ENCODE results near the gene FLNC. TPM values are rescaled to one million over a fixed set of nuclear protein-coding genes. Genes with fewer than 3 reads are reported as not detected.

FLNC gene
- not detected in 2 replicates for total RNA-seq

- intact Hi-C loops (cut with micrococcal nuclease), result no loop called here
Observed at GRCh38 chr7:128830231-128831177, at the start of gene FLNC. FLNC (plus strand) TSS chr7:128830406; CDS start chr7:128830638, 232 bp downstream.

- intact Hi-C loops (cut with micrococcal nuclease), result no loop called here
Observed at GRCh38 chr7:128781126-128781525, 49.1 kb upstream of the FLNC start.

- intact Hi-C loops (cut with micrococcal nuclease), result no loop called here
Observed at GRCh38 chr7:128781851-128782250, 48.4 kb upstream of the FLNC start.

- intact Hi-C loops (cut with micrococcal nuclease), result no loop called here
Observed at GRCh38 chr7:128783143-128783861, 46.9 kb upstream of the FLNC start.

- intact Hi-C loops (cut with micrococcal nuclease), result no loop called here
Observed at GRCh38 chr7:128785738-128786137, 44.5 kb upstream of the FLNC start.

GRCh38 chr7:128788446-128789412 is 41.5 kb upstream of the FLNC start:
- intact Hi-C loops (cut with micrococcal nuclease), result no loop called here

- intact Hi-C loops (cut with micrococcal nuclease), result loop anchor here (1.0 to 10.0 kb wide), 3 partner anchors 51 to 1654 kb away; partner anchors contain the start of genes ATP6V1F, CALU and CEP41
Observed at GRCh38 chr7:128790315-128791041, 39.7 kb upstream of the FLNC start.

GRCh38 chr7:128791121-128791971 is 38.9 kb upstream of the FLNC start, which contains the start of gene CCDC136:
CCDC136 (plus strand) TSS chr7:128791968; CDS start chr7:128792412, 444 bp downstream.
- intact Hi-C loops (cut with micrococcal nuclease), result loop anchor here (1.0 to 10.0 kb wide), 3 partner anchors 52 to 1653 kb away; partner anchors contain the start of genes ATP6V1F, CALU and CEP41

GRCh38 chr7:128791972-128792327 is 38.3 kb upstream of the FLNC start:
- intact Hi-C loops (cut with micrococcal nuclease), result loop anchor here (1.0 to 10.0 kb wide), 3 partner anchors 53 to 1653 kb away; partner anchors contain the start of genes ATP6V1F, CALU and CEP41

GRCh38 chr7:128792471-128793180 is 37.6 kb upstream of the FLNC start:
- intact Hi-C loops (cut with micrococcal nuclease), result loop anchor here (10.0 kb wide), 1 partner anchor 1652 kb away; the partner anchor contains the start of gene CEP41

- intact Hi-C loops (cut with micrococcal nuclease), result loop anchor here (10.0 kb wide), 1 partner anchor 1652 kb away; the partner anchor contains the start of gene CEP41
Observed at GRCh38 chr7:128793181-128793547, 37.0 kb upstream of the FLNC start.

- intact Hi-C loops (cut with micrococcal nuclease), result loop anchor here (1.0 to 10.0 kb wide), 2 partner anchors 89 to 1651 kb away; partner anchors contain the start of gene CEP41
Observed at GRCh38 chr7:128794020-128794419, 36.2 kb upstream of the FLNC start.

- intact Hi-C loops (cut with micrococcal nuclease), result loop anchor here (1.0 to 10.0 kb wide), 2 partner anchors 89 to 1650 kb away; partner anchors contain the start of gene CEP41
Observed at GRCh38 chr7:128794436-128794835, 35.8 kb upstream of the FLNC start.

- intact Hi-C loops (cut with micrococcal nuclease), result loop anchor here (10.0 kb wide), 1 partner anchor 1650 kb away; the partner anchor contains the start of gene CEP41
Observed at GRCh38 chr7:128795129-128795528, 35.1 kb upstream of the FLNC start.

GRCh38 chr7:128796327-128796726 is 33.9 kb upstream of the FLNC start:
- intact Hi-C loops (cut with micrococcal nuclease), result loop anchor here (10.0 kb wide), 1 partner anchor 1648 kb away; the partner anchor contains the start of gene CEP41

- intact Hi-C loops (cut with micrococcal nuclease), result loop anchor here (10.0 kb wide), 1 partner anchor 1645 kb away; the partner anchor contains the start of gene CEP41
Observed at GRCh38 chr7:128799451-128799850, 30.8 kb upstream of the FLNC start.

- intact Hi-C loops (cut with micrococcal nuclease), result no loop called here
Observed at GRCh38 chr7:128800567-128800966, 29.6 kb upstream of the FLNC start.

GRCh38 chr7:128801003-128801402 is 29.2 kb upstream of the FLNC start:
- intact Hi-C loops (cut with micrococcal nuclease), result no loop called here

All from T-helper 2 cell treated with Interferon-gamma antibody and Interleukin-4, amounts not matched to agents 100 ng/mL and 5 ng/mL, for 36 hours (primary cell).